Lower leg skin (tissue), 3 donors: ENCODE data around the gene RHBDL1.

Experiments used
- CTCF ChIP-seq, 3 donors: fragments of 450-650 bp; IDR thresholded peaks; one replicate each; pipeline ENCODE4 v1.5.1; 2016; ENCODE audit warnings: antibody characterized with exemption in 3 of 3, mild to moderate bottlenecking in 3 of 3, moderate library complexity in 2 of 3
- POLR2A ChIP-seq, 2 donors: fragments of 450-650 bp; IDR thresholded peaks; one replicate each; pipeline ENCODE4 v1.6.1; 2016 to 2017; ENCODE audit warnings: antibody characterized with exemption in 2 of 2, mild to moderate bottlenecking in 1 of 2, moderate library complexity in 1 of 2

GRCh38 chr16:726188-726437 is 50.6 kb downstream of the RHBDL1 start:
- TF ChIP-seq CTCF (IDR thresholded peaks at IDR 0.05) (no peak), POLR2A (IDR thresholded peaks at IDR 0.05) (no peak)
